Measurements from ENCODE around the gene SYT1.

DNA sequence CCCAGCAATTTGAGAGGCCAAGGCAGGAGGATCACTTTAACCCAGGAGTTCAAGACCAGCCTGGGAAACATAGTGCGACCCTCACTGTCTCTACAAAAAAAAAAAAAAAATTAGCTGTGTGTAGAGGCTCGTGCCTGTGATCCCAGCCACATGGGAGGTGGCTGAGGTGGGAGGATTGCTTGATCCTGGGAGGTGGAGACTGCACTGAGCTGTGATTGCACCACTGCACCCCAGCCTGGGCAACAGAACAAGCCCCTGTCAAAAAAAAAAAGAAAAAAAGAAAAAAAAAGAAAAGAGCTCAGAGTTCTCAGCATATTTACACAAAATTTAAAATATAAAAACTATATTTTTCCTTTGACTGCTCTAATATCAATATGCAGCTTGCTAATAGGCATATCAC lies 260.8 kb downstream of the SYT1 start:
- TF ChIP-seq EP300 (IDR thresholded peaks at IDR 0.05) (no peak), POLR2AphosphoS5 (IDR thresholded peaks at IDR 0.05) (no peak)
- TF ChIP-seq, protein P1, sequence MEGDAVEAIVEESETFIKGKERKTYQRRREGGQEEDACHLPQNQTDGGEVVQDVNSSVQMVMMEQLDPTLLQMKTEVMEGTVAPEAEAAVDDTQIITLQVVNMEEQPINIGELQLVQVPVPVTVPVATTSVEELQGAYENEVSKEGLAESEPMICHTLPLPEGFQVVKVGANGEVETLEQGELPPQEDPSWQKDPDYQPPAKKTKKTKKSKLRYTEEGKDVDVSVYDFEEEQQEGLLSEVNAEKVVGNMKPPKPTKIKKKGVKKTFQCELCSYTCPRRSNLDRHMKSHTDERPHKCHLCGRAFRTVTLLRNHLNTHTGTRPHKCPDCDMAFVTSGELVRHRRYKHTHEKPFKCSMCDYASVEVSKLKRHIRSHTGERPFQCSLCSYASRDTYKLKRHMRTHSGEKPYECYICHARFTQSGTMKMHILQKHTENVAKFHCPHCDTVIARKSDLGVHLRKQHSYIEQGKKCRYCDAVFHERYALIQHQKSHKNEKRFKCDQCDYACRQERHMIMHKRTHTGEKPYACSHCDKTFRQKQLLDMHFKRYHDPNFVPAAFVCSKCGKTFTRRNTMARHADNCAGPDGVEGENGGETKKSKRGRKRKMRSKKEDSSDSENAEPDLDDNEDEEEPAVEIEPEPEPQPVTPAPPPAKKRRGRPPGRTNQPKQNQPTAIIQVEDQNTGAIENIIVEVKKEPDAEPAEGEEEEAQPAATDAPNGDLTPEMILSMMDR (IDR thresholded peaks at IDR 0.05), result no peak
